ENCODE measurements around the gene FOXO3.
"Not testable (repeated sequence)": the region's sequence is repeated elsewhere in the genome, so short reads cannot be mapped to it uniquely, and the experiment has no call there.

The FOXO3 gene

DNA sequence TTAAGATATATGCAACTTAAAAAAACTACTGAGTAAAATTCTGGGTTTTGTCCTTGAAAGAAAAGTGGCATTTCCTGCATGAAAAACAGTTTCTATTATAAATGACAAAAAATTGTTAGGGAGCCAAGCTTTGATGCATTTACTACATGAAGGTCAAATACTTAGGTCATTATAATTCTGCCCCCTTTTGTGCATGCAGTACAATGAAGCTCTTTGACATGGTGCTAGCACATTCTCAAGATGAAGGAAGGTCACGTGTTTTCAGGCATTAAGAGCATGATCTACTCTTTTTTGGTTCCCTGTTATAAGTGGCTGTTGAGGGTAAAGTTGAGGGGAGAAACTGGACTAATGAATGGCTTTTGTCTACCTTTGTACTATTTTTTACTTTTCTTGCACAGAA, 72.7 kb downstream of the FOXO3 start:
- no peak for DNase-seq

DNA sequence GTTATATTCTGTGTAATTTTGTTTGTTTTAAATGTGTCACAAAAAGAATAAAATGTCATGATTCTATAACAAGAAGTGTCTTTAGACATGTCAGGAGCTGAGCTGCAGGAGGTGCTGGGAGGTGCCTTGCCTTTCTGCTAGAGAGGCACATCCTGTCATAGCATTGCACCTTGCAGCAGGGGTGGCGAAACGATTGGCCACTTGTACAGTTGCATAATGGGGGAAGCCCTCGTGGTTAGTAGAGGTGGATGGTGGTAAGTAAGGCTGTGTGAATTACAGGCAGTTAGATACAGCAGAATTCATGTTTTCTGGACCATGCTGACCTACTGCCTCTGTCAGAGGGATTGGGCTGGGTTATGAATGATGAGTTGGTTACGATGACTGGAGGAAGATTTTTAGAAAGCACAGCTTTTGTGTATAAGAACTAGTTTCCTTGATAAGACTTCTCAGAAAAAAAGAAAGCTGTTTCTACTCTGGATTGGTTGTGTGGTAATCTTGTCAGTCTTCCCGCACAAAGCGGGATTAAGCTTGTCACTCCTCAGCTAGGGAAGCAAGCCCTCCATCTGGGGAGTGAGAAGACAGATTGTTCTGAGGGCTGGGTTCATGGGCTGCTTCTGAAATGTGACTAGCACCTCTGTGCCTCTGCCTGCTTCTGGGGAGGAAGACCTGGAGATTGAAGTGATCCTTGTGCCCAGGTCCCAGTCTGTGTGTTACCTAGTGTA, 74.9 kb downstream of the FOXO3 start:
- DNase-seq: peak; percentile 31

GRCh38 chr6:108637963-108638362, 77.2 kb downstream of the FOXO3 start:
- no peak for DNase-seq

DNA sequence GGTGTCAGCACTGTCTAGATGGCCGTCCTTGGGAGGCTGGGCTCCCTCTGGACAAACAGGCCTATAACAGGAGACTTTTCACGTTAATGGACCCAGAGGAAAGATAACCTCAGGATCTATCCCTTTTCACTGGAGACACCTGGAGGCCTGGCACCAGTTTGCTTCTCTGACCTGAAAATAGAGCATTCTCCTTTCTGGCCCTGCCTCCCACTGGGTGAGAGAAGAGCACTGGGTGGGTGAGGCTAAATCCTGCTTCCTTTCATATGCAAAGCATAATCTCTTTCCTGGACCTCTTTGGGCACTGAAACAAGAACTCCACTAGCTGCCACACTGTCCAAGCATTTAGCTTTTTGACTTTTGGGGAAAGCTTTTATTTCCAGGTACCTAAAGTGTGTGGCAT, 78.3 kb downstream of the FOXO3 start:
- DNase-seq: no peak

DNA sequence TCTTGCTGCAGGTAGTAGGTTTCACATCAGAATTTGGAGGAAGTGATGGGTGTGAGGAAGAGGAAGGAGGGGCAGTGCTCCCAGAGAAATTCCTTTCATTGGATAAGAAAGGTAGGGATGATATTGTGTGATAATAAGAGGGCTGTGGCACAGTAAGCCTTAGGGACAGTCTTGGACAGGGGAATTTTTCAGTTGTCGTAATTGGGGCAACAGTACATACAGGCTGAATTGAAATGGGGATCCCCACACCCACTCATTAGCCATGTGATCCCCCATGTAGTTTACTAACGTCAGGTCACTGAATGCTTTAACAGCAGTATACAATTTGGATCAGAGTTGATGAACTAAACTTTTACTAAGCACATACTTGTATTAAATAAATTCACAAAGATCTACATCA, 79.4 kb downstream of the FOXO3 start:
- no peak for DNase-seq

GRCh38 chr6:108643184-108643583, 82.5 kb downstream of the FOXO3 start:
- no peak for DNase-seq

DNA sequence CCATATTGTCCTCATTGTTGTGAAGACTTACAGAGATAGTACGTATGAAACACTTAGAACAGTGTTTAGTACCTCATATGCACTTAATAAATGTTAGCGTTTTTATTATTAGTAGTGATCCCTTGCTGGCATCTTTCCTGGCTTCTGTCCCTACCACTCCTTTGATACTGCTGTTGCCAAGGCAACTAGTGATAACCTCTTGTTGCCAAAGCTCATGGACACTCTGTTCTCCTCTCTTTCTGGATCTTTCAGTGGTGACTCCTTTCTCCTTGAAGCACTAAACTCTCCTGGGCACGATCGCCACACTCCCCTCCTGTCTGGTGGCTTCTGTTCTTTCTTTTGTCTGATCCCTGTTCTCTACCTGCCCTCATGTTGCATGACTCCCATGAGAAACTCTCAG, 83.5 kb downstream of the FOXO3 start:
- no peak for DNase-seq

DNA sequence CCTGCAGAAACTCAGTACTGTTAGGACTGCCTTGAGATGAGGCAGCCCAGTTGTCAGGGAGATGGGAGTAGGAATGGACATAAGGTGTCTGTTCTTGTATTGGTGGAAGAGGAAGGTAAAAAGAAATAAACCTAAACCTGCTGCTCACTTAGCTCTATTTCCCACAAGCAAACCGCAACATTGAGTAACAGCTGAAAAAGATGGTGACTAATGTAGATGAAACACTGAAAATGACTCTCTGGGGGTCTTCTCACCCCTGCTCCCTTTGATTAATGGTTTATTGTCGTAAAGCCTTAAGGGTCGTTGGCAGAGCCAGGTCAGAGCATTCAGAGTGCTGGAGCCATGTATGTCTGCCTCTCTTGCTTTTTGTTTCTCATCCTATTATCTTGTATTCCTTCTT, 87.5 kb downstream of the FOXO3 start:
- DNase-seq: no peak

DNA sequence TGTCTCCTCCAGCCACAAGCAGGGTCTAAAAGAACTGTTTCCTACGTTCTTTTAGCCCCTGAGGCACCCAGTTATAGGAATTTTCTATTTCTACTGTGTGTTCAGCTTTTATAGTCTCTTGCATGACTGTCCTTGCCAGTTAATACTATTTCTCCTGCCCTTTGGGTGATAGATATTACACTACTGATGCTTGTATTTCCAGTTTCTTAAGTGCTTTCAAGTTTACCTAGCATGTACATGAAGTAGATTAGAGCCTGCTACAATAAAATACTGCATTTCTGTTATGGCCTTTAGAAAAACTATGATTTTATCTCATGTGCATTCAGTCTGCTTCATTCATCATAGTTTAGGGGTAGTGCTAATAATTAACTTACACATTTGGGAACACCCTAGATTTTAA, 89.6 kb downstream of the FOXO3 start:
- no peak for DNase-seq

- DNase-seq: no peak
Observed at GRCh38 chr6:108650781-108651180, 90.1 kb downstream of the FOXO3 start.

DNA sequence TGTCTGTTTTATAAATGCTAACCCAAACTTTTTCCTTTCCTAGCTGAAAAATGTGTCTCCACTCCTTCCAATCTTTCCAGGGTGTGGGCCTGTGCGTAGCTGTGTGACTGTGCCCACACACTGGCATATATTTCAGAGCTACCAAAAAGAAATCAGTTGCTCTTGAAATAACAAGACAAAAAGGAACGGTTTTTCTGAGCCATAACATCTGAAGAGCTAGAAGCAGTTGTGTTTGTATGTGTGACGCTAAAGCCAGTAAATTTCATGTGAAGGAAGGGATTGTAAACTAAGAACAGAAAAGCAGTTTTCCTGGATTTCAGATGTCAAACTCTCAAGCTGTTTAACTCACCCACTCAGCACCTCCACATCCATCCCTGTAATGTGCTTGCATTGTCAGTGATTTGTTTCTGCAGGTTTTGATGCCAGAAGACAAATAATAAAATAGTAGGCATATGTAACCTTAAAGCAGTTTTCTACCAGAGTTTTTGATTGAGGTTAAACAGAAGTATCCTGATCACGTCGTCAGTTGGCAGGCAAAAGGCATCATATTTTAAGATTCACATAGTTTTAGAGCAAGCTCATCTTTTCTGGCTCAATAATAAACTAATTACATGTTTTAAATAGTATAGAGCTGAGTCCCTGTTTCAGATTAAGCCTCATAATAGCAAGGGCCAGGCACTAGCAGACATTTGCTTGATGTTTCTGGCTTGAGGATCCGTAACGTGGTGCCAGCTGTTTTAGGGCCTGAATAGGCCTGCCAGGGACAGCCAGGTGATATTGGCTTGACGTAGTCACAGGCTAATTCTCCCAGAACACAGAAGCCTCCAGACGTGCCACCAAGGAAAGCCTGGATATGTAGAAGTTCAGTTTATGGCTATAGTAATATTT, 90.9 kb downstream of the FOXO3 start:
- DNase-seq: no peak

GRCh38 chr6:108652375-108652774, 91.7 kb downstream of the FOXO3 start:
- DNase-seq: no peak

DNA sequence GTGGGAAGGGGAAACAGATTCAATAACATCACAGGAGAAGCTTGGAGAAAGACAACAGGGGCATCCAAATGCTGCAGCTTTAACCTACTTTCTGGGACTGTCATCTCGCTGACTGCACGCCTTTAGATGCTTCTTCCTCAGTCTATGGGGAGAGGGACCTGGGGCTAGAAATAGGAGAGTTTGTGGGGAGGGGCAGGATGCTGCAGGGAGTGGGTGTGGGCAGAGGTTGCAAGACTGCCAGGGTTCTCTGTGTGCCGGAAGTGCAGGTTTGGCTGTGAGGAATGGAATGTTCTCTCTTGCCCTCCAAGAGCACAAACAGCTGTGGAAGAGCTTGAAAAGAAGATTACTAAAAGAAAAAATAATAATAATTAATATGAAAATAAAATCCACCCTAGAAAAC, 93.2 kb downstream of the FOXO3 start:
- DNase-seq: no peak

DNA sequence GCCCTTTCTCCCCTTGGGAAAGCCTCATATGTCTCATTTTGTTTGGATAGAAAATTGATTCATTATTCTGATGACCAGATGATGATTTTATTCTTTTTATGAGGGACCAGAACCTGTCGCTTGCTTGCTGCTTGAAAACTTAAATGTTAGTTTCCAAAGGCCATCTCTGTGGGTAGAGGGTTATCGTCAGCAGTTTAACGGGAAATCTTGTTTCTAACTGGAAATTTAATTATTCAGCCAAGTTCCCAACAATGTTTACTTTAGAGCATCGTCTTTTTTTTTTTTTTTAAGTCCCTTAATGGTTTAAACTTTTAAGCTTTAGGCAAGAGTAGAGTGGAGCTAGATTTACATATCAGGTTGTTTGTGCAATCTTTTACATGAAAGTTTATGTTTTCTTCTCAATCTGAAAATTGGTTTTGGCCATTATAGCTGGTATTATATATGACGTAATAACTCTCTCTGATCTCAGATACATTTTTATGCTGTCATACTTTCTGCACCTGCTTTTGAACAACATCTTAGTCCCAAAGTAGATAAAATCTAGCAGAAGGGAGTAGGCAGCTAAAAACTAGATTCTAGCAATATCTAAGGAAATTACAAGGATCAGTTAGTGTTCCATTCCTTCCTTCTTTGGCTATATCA, 93.9 kb downstream of the FOXO3 start:
- no peak for DNase-seq

DNA sequence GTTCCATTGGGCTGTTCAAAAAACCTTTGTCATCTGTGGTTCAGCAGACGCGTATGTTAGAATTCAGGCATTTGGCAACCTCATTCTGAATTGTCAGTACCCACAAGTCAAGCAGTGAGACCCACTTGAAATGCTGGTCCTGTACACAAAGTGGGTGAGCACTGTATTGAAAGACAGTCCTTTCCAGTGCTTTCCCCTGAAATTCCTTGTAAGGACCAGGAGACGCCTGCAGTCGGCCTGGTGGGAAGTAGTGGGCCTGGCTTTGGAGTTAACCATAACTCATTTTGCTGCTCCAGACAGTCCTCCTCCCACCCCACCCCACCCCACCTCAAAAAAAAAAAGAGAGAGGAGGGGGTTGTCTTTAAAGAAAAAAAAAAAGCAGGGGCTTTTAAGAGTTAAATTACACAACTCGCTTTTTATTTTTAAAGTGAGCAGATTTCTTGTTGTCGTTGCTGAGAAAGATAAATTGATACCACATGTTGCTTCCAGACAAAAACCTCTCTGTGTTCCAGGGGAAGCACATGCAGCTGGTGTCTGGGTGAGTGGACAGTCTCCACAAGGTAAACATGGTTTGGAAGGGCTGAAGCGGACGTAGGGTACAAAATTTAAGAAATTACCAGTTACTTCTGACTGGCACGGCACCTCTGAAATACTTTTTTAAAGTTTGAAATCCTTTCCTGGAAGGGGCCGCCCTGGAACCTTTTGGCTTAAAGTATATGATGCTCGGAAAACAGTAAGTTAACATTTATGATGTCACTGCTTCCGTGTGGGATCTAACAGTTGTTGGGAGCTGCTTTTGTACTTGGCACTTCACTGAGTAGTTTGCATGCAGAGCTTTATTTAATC, 95.3 kb downstream of the FOXO3 start:
- DNase-seq: no peak

GRCh38 chr6:108656836-108657235, 96.1 kb downstream of the FOXO3 start:
- no peak for DNase-seq

- no peak for DNase-seq
Observed at GRCh38 chr6:108658174-108658573, 97.5 kb downstream of the FOXO3 start.

- DNase-seq: not testable (repeated sequence)
Observed at GRCh38 chr6:108658785-108659184, 98.1 kb downstream of the FOXO3 start.

- no peak for DNase-seq
Observed at GRCh38 chr6:108660251-108660650, 99.5 kb downstream of the FOXO3 start.

DNA sequence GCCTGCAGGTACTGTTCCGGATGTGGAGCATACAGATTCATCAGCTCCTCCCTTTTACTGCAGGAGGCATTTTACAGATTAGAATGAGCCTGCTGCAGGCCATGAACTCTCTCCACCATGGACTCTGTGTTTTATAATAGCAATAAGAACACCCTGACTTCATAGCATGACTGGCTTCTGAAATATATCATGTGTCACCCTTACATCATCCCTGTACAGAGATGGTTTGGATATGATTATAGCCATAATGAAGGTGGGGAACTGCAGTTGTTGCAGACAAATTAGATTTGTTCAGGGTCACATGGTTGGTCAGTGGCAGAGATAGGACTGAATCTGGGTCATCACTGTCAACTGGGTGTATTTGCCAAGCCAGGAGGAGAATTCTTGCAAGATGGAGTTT, 100.7 kb downstream of the FOXO3 start:
- DNase-seq: no peak

DNA sequence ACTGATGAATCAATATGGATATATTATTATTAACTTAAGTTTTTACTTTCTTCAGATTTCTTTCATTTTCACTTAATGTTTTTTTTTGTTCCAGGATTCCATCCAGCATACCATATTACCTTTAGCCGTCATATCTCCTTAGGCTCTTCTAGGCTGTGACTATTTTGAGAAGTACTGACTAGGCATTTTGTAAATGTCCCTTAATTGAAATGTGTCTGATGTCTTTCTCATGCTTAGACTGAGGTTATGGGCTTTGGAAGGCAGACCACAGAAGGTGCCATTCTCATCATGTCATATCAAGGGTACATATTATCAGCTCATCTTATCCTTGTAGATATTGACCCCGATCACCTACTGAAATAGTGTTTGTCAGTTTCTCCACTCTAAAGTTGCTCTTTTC, 101.3 kb downstream of the FOXO3 start:
- DNase-seq: no peak

DNA sequence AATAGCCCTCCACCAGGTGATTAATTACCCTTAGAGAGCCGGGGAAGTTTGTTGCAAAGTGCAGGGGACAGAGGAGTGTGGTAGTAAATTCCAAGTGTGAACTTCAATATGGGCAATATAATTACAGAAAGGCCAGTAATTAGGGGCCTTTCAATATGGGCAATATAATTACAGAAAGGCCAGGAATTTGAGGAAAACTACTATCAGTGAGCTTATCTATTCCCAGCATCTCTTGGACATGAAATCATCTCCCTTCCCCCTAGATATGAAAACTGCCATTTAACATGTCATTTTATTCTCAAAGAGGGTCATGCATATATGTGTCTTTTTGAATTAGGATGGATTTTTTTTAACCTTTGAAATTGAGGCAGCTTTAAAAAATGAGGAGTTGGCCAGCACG, 102.0 kb downstream of the FOXO3 start:
- no peak for DNase-seq

- DNase-seq: not testable (repeated sequence)
Observed at GRCh38 chr6:108663494-108664064, 102.9 kb downstream of the FOXO3 start.

Measured in activated CD8-positive, alpha-beta memory T cell treated with anti-CD3 and anti-CD28 coated beads, Interleukin-2, amount 50 U/mL, for 4 hours (primary cell).